ENCODE measurements around the gene PRX.
"Not testable (repeated sequence)": the region's sequence is repeated elsewhere in the genome, so short reads cannot be mapped to it uniquely, and the experiment has no call there.

PRX gene, protein sequence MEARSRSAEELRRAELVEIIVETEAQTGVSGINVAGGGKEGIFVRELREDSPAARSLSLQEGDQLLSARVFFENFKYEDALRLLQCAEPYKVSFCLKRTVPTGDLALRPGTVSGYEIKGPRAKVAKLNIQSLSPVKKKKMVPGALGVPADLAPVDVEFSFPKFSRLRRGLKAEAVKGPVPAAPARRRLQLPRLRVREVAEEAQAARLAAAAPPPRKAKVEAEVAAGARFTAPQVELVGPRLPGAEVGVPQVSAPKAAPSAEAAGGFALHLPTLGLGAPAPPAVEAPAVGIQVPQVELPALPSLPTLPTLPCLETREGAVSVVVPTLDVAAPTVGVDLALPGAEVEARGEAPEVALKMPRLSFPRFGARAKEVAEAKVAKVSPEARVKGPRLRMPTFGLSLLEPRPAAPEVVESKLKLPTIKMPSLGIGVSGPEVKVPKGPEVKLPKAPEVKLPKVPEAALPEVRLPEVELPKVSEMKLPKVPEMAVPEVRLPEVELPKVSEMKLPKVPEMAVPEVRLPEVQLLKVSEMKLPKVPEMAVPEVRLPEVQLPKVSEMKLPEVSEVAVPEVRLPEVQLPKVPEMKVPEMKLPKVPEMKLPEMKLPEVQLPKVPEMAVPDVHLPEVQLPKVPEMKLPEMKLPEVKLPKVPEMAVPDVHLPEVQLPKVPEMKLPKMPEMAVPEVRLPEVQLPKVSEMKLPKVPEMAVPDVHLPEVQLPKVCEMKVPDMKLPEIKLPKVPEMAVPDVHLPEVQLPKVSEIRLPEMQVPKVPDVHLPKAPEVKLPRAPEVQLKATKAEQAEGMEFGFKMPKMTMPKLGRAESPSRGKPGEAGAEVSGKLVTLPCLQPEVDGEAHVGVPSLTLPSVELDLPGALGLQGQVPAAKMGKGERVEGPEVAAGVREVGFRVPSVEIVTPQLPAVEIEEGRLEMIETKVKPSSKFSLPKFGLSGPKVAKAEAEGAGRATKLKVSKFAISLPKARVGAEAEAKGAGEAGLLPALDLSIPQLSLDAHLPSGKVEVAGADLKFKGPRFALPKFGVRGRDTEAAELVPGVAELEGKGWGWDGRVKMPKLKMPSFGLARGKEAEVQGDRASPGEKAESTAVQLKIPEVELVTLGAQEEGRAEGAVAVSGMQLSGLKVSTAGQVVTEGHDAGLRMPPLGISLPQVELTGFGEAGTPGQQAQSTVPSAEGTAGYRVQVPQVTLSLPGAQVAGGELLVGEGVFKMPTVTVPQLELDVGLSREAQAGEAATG (N-terminal part only)

DNA sequence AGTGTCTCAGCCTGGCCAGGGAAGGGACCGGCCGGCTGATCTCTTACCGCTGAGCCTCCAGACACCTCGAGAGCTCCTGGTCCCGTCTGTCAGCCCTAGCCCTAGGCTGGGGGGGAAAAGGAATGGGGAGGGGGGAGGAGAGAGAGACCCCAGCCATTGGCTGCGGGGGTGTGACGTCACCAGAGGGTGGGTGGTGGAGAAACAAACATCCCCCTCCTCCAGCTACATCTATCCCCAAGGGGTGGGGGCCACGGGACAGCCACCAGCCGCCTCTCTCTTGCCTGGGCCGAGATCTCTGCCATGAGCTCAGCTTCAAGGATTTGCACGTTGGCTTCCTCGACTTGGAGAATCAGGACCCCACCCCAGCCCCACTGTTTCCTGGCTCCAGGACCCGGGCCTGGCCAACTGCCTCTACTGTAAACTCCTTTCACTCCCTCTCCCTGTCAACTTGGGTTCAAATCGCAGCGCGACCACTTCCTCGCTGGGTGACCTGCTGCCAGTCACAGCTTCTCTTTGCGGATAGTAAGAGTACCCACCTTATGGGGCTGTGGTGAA is at the start of gene PRX:
TSS of gene PRX (minus strand) at position 88 of the 555 bp plus-strand sequence. CDS start 5,446 bp downstream, outside the sequence.
- no peak within 1 kb of the TSS for H3K4me3 ChIP-seq (ENCODE audit: low read depth, low read length)
- TF ChIP-seq, protein P1, sequence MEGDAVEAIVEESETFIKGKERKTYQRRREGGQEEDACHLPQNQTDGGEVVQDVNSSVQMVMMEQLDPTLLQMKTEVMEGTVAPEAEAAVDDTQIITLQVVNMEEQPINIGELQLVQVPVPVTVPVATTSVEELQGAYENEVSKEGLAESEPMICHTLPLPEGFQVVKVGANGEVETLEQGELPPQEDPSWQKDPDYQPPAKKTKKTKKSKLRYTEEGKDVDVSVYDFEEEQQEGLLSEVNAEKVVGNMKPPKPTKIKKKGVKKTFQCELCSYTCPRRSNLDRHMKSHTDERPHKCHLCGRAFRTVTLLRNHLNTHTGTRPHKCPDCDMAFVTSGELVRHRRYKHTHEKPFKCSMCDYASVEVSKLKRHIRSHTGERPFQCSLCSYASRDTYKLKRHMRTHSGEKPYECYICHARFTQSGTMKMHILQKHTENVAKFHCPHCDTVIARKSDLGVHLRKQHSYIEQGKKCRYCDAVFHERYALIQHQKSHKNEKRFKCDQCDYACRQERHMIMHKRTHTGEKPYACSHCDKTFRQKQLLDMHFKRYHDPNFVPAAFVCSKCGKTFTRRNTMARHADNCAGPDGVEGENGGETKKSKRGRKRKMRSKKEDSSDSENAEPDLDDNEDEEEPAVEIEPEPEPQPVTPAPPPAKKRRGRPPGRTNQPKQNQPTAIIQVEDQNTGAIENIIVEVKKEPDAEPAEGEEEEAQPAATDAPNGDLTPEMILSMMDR (IDR thresholded peaks at IDR 0.05; ENCODE audit: borderline replicate concordance, insufficient read depth, low read depth, low read length), result no peak

DNA sequence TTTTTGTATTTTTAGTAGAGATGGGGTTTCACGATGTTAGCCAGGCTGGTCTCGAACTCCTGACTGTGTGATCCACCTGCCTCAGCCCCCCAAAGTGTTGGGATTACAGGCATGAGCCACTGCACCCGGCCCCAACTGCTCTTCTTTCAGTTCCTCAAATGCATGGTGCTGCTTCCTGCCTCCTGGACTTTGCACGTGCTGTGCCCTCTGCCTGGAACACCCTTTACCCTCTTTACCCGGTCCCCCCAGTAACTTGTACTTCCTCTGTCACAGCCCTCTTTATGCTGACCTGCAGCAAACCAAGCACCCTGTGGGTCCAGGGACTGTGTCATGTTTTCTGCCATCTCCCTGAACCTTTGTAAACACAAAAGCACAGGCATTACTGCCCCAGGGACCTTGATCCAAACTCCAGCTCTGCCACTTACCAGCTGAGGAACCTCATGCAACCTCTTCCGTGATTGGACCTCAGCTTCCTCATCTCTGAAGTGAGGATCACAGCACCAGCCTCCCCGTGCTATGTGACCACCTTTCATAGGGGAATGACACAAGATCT is 48.6 kb upstream of the PRX start:
- no peak overlapping the region for H3K4me3 ChIP-seq (ENCODE audit: low read depth, low read length)
- TF ChIP-seq, protein P1 (IDR thresholded peaks at IDR 0.05; ENCODE audit: borderline replicate concordance, insufficient read depth, low read depth, low read length), result no peak

DNA sequence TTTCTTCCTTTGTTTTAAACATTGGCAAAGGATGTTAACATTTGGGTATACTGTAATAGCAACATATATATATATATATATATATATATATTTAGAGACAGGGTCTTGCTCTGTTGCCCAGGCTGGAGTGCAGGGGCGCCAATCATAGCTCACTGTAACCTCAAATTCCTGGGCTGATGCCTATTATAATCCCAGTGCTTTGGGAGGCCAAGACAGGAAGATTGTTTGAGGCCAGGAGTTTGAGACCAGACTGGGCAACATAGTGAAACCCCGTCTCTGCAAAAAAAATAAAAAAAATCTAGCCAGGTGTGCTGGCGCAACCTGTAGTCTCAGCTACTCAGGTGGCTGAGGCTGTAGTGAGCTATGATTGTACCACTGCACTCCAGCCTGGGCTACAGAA is 47.0 kb upstream of the PRX start:
- TF ChIP-seq, protein P1 (IDR thresholded peaks at IDR 0.05; ENCODE audit: borderline replicate concordance, insufficient read depth, low read depth, low read length), result no peak
- no peak overlapping the region for H3K4me3 ChIP-seq (ENCODE audit: low read depth, low read length)

DNA sequence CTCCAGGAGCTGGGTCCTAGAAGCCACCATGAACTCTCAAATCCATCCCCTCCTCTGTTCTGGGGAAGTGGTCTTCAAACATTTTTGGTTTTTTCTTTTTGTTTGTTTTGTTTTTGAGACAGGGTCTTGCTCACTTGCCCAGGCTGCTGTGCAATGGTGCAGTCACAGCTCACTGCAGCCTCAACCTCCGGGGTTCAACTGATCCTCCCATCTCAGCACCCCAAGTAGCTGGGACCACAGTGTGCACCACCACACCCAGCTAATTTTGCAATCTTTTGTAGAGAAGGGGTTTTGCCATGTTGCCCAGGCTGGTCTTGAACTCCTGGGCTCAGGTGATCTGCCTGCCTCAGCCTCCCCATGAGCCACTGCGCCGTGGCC is 45.4 kb upstream of the PRX start:
- TF ChIP-seq, protein P1 (IDR thresholded peaks at IDR 0.05; ENCODE audit: borderline replicate concordance, insufficient read depth, low read depth, low read length), result no peak
- H3K4me3 ChIP-seq (ENCODE audit: low read depth, low read length), result no peak overlapping the region

DNA sequence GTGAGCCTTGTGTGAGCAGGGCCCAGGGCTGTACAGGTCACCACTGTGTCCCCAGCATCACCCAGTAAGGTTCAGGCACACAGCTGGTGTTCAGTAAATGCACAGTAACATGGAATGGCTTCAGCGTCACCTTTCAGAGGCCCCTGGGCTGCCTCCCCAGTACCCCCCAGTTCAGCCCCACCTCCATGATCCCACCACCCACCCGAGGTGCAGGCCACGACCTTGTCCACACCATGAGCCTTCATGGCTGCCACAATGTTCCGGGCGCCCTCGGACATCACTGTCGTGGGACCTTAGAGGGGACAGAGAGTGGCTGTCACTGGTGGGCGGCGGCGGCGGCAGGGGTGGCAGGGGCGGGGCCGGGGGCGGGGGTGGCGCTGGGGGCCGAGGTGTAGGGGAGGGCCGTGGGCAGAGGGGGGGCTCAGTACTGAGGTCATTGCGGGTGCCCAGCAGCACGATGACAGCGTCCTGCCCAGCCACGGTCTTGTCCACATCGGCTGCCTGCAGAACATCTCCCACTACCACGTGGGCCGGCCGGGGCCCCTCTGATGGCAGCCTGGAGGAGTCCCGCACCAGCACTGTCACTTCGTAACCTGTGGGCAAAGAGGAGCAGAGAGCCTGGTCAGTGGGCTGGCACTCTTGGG is 44.9 kb upstream of the PRX start:
- TF ChIP-seq, protein P1 (IDR thresholded peaks at IDR 0.05; ENCODE audit: borderline replicate concordance, insufficient read depth, low read depth, low read length), result no peak
- H3K4me3 ChIP-seq (ENCODE audit: low read depth, low read length), result no peak overlapping the region

DNA sequence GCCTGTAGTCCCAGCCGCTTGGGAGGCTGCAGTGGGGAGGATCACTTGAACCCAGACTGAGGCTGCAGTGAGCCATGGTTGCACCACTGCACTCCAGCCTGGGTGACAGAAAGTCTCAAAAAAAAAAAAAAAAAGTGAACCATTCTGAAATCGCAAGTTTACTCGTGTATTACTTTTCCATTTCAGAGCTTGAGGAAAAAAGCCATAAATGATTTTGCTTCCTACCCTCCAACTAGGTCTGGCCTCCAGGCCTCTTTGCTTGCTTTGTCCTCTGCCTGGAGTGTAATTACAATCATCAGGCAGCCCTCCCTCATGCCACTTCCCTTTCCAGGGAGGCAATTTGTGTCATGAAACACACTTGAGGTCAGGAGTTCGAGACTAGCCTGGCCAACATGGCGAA is 43.9 kb upstream of the PRX start:
- TF ChIP-seq, protein P1 (IDR thresholded peaks at IDR 0.05; ENCODE audit: borderline replicate concordance, insufficient read depth, low read depth, low read length), result no peak
- H3K4me3 ChIP-seq (ENCODE audit: low read depth, low read length), result no peak overlapping the region

DNA sequence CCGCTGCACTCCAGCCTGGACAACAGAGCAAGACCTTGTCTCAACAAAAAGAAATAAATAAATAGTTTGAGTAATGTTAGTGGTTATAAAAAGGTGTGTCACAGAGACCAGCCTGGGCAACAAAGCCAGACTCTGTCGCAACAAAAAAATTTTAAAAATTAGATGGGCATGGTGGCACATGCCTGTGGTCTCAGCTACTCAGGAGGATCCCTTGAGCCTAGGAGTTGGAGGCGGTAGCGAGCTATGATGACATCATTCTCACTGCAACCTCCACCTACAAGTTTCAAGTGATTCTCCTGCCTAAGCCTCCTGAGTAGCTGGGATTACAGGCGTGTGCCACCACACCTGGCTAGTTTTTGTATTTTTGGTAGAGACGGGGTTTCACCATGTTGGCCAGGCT is 40.8 kb upstream of the PRX start:
- H3K4me3 ChIP-seq (ENCODE audit: low read depth, low read length), result not testable (repeated sequence)

Measured in GM12875 (cell line).